Osteocyte (in vitro differentiated cells): ENCODE measurements around the gene SPRN. TPM values are rescaled to one million over a fixed set of nuclear protein-coding genes. Genes with fewer than 3 reads are reported as not detected.

Experiments
- DNase-seq: peaks from one replicate; pipeline ENCODE4 v3.0.0; 2021; ENCODE audit warnings: mixed read lengths; ENCODE audit not compliant: unreplicated experiment; ENCODE audit errors: extremely low spot score
- H3K27ac Mint-ChIP-seq: one replicate; pipeline ENCODE4 v1.8.0; 2021; ENCODE audit warnings: mild to moderate bottlenecking, mixed read lengths; ENCODE audit not compliant: unreplicated experiment
- H3K27me3 Mint-ChIP-seq: one replicate; pipeline ENCODE4 v1.8.0; 2021; ENCODE audit warnings: mixed read lengths; ENCODE audit not compliant: unreplicated experiment
- H3K36me3 Mint-ChIP-seq: one replicate; pipeline ENCODE4 v1.8.0; 2021; ENCODE audit warnings: mixed read lengths; ENCODE audit not compliant: unreplicated experiment
- H3K4me1 Mint-ChIP-seq: one replicate; pipeline ENCODE4 v1.8.0; 2021; ENCODE audit warnings: mixed read lengths; ENCODE audit not compliant: unreplicated experiment
- H3K4me3 Mint-ChIP-seq: one replicate; pipeline ENCODE4 v1.8.0; 2021; ENCODE audit warnings: mild to moderate bottlenecking, moderate library complexity, mixed read lengths; ENCODE audit not compliant: unreplicated experiment
- H3K9me3 Mint-ChIP-seq: one replicate; pipeline ENCODE4 v1.8.0; 2021; ENCODE audit warnings: mixed read lengths; ENCODE audit not compliant: unreplicated experiment
- total RNA-seq: library from RNA; stranded (reverse); gene quantifications from 2 replicates; pipeline ENCODE4 v1.2.1, GENCODE V29; 2021
- TF ChIP-seq, protein P1 (sequence below): fragments of 200-600 bp; sonication (generic); IDR thresholded peaks from 2 replicates; pipeline ENCODE4 v1.5.0; 2021; ENCODE audit warnings: antibody characterized with exemption, mild to moderate bottlenecking, moderate library complexity

SPRN gene
- total RNA-seq, 1 donor from 2014 or later, result 2.2 TPM

DNA sequence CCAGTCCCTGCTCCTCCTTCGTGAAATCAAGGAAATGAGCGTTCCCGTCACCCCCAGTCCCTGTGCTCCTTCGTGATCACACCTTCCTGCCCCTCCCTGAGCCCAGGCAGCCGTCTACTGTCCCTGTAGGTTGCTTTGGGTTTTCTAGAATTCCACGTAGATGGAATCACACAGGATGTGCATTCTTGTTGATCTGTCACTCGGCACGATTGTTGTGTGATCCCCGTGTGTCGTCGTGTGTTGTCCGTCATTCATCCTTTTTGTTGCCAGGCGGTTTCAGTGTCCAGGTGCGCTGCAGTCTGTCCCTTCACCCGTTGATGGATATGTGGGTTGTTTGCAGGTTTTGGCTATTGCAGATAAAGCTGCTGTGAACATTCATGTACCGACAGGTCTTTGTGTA is 21.1 kb downstream of the SPRN start:
- H3K27ac Mint-ChIP-seq, result no peak overlapping the region
- H3K27me3 Mint-ChIP-seq, result no peaks in the 10 kb centered on the region
- TF ChIP-seq, protein P1, sequence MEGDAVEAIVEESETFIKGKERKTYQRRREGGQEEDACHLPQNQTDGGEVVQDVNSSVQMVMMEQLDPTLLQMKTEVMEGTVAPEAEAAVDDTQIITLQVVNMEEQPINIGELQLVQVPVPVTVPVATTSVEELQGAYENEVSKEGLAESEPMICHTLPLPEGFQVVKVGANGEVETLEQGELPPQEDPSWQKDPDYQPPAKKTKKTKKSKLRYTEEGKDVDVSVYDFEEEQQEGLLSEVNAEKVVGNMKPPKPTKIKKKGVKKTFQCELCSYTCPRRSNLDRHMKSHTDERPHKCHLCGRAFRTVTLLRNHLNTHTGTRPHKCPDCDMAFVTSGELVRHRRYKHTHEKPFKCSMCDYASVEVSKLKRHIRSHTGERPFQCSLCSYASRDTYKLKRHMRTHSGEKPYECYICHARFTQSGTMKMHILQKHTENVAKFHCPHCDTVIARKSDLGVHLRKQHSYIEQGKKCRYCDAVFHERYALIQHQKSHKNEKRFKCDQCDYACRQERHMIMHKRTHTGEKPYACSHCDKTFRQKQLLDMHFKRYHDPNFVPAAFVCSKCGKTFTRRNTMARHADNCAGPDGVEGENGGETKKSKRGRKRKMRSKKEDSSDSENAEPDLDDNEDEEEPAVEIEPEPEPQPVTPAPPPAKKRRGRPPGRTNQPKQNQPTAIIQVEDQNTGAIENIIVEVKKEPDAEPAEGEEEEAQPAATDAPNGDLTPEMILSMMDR, result no peak
- peaks cover 66% of the 10 kb centered on the region for H3K36me3 Mint-ChIP-seq
- H3K9me3 Mint-ChIP-seq, result peaks cover 7% of the 10 kb centered on the region
- H3K4me1 Mint-ChIP-seq, result no peaks in the 10 kb centered on the region
- peak; percentile 69 for DNase-seq
- H3K4me3 Mint-ChIP-seq, result no peak overlapping the region

DNA sequence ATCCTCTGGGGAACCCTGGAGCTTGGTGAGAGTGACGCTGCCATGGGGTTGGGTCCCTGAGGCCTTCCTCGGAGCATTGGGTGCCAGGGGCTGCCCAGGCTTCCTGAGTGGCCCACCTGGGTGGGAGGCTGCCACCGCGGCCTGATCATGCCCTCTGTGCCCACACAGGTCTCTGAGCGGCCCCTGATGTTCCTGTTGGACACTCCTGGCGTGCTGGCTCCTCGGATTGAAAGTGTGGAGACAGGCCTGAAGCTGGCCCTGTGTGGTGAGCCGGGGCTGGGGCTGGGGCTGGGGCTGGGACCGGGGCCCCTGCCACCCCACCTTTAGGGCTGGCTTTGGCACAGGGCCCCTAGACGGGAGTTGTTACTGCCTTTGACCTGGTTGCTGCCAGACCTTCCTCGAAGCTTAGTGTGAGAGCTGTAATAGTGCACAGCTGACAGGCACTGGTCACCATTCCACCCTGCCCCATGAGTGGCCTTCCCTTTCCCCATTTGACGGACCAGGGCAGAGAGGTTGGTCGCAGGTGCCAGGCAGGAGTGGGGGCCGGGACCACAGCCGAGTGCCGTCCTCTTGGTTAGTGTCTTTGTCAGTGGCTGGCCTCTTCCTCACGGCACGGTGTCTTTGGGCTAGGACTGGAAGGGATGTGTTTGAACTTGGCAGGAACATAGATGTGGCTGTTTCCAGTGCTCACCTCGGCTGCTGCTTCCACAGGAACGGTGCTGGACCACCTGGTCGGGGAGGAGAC is 22.3 kb downstream of the SPRN start:
- DNase-seq, result peak; percentile 77
- no peaks in the 10 kb centered on the region for H3K9me3 Mint-ChIP-seq
- H3K4me3 Mint-ChIP-seq, result no peak overlapping the region
- peaks cover 64% of the 10 kb centered on the region for H3K36me3 Mint-ChIP-seq
- TF ChIP-seq, protein P1, result no peak
- H3K27me3 Mint-ChIP-seq, result no peaks in the 10 kb centered on the region
- no peak overlapping the region for H3K27ac Mint-ChIP-seq
- H3K4me1 Mint-ChIP-seq, result no peaks in the 10 kb centered on the region

DNA sequence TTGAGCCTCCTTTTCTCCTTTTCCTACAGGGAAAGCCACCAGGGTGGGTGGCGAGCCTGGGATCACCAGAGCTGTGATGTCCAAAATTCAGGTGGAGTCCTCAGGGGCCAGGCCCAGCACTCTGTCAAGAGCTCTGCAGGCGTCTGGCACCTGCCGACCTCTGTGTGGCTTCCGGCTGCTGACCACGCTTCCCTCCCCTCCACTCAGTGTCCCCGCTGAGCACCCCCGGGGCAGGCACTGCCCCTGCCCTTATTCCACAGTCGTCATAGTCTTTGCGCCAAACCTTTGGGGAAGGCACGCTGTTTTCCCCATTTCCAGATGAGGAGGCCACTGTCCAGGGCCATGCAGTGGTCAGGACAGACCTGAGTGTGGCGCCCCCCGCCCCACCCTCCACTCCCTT is 22.9 kb downstream of the SPRN start:
- Mint-ChIP-seq H3K9me3 (no peaks in the 10 kb centered on the region), H3K27me3 (no peaks in the 10 kb centered on the region), H3K27ac (no peak overlapping the region), H3K4me1 (no peaks in the 10 kb centered on the region), H3K36me3 (peaks cover 64% of the 10 kb centered on the region), H3K4me3 (no peak overlapping the region)
- TF ChIP-seq, protein P1, result no peak
- DNase-seq, result peak; percentile 80

DNA sequence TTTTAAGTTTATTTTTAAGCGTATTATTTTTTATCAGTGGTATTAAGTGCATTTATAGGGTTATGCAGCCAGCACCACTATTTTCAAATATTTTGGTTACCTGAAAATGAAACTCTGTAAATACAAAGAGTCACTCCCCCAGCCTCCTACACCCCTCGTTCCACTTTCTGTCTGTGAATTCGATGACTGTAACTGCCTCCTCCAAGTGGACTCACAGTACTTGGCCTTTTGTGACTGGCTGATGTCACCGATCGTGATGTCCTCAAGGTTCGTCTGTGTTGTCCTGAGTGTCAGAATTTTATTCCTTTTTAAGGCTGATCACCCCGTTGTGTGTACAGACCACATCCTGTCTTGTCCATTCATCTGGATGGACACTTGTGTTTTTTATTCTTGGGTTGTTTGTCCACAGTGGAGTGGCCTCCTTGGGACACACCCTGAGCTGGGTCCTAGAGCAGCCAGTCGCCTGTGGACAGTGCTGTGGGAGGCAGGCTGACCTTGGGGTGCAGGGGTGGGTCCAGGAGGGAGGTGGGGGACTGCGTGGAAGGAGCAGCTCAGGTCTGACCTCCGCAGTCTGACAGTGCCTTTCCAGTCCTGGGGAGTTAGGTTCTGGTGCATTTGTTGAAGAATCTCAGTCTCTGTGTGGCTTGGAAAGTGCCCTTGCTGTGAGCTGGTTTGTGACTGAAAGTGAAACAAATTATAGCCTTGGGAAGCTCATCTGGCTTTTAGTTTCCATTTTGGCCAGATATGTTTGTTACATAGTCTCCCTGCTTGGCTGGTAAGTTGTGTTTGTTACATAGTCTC is 23.6 kb downstream of the SPRN start:
- Mint-ChIP-seq H3K36me3 (peaks cover 58% of the 10 kb centered on the region), H3K4me3 (no peak overlapping the region), H3K27ac (no peak overlapping the region), H3K4me1 (no peaks in the 10 kb centered on the region), H3K27me3 (no peaks in the 10 kb centered on the region), H3K9me3 (no peaks in the 10 kb centered on the region)
- TF ChIP-seq, protein P1, result no peak
- no peak for DNase-seq

DNA sequence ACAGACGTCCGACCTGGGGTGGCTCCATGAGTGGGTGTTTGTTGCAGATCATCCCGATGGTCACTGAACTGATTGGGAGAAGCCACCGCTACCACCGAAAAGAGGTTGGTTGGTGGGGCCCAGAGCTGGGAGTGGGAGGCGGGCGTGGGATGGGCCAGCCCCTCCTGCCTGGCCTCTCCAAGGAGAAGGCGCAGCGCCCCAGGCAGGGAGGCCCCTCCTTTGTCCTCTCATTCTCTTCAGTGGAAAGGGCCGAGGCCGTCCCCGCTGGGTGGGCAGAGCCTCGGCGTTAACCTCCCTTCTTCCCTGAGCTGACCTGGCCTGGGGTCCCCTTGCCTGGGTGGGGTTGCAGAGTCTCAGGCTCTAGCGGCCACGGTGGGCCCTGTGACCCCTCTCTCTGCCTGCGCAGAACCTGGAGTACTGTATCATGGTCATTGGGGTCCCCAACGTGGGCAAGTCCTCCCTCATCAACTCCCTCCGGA is 25.3 kb downstream of the SPRN start:
- Mint-ChIP-seq H3K27me3 (no peaks in the 10 kb centered on the region), H3K36me3 (peaks cover 43% of the 10 kb centered on the region), H3K4me3 (no peak overlapping the region), H3K4me1 (peaks cover 11% of the 10 kb centered on the region), H3K9me3 (no peaks in the 10 kb centered on the region), H3K27ac (no peak overlapping the region)
- DNase-seq, result no peak
- TF ChIP-seq, protein P1, result no peak
